Measurements from ENCODE around the gene OR51F1.
"Not testable (repeated sequence)": the region's sequence is repeated elsewhere in the genome, so short reads cannot be mapped to it uniquely, and the experiment has no call there.

Gene OR51F1

GRCh38 chr11:4769838-4770237 is at the start of gene OR51F1:
OR51F1 (minus strand) TSS chr11:4769938; CDS start chr11:4769938, 0 bp downstream.
- no peak for DNase-seq

- DNase-seq, result no peak
These were observed 39.5 kb upstream of the OR51F1 start for GRCh38 chr11:4809246-4809645.

GRCh38 chr11:4808476-4808875 is 38.7 kb upstream of the OR51F1 start:
- no peak for DNase-seq

- no peak for DNase-seq
These were observed 34.5 kb upstream of the OR51F1 start, which contains the start of gene OR52R1 for GRCh38 chr11:4804280-4804679. OR52R1 (minus strand) TSS chr11:4804380; CDS start chr11:4804380, 0 bp downstream.

GRCh38 chr11:4801316-4801715 is 31.6 kb upstream of the OR51F1 start:
- DNase-seq, result not testable (repeated sequence)

- DNase-seq, result no peak
These were observed 28.9 kb upstream of the OR51F1 start for GRCh38 chr11:4798427-4799183.

- DNase-seq, result no peak
These were observed 27.5 kb upstream of the OR51F1 start for GRCh38 chr11:4797206-4797605.

GRCh38 chr11:4782454-4782853 is 12.7 kb upstream of the OR51F1 start:
- no peak for DNase-seq

- DNase-seq, result no peak
These were observed 1.6 kb downstream of the OR51F1 start for GRCh38 chr11:4768094-4768493.

GRCh38 chr11:4766420-4767043 is 3.2 kb downstream of the OR51F1 start:
- no peak for DNase-seq

- no peak for DNase-seq
These were observed 6.6 kb downstream of the OR51F1 start for GRCh38 chr11:4763096-4763495.

- no peak for DNase-seq
These were observed 18.5 kb downstream of the OR51F1 start for GRCh38 chr11:4751201-4751600.

- no peak for DNase-seq
These were observed 21.3 kb downstream of the OR51F1 start for GRCh38 chr11:4748438-4748837.

- DNase-seq, result no peak
These were observed 29.0 kb downstream of the OR51F1 start for GRCh38 chr11:4740735-4741134.

- DNase-seq, result no peak
These were observed 42.6 kb downstream of the OR51F1 start for GRCh38 chr11:4727171-4727570.

GRCh38 chr11:4722616-4723534 is 46.9 kb downstream of the OR51F1 start:
- DNase-seq, result not testable (repeated sequence)
